Adrenal gland (tissue), 12 donors: ENCODE data around the gene LSM7. TPM values are rescaled to one million over a fixed set of nuclear protein-coding genes. Genes with fewer than 3 reads are reported as not detected.

ENCODE experiments used
- DNase-seq, 7 donors: peaks; one replicate each; pipeline ENCODE4 v3.0.0-alpha.2; 2019 to 2020
- H3K27ac ChIP-seq, 5 donors: fragments of 200-600 bp; sonication (generic) in 4 of 5; 1 replicate in 3 of 5; 2 replicates in 2 of 5; pipeline versions ENCODE4 v1.5.1 to v1.8.0; 2016 to 2020; ENCODE audit warnings: mild to moderate bottlenecking in 1 of 5
- H3K27me3 ChIP-seq: fragments of 200-600 bp; 2 replicates; pipeline ENCODE4 v1.8.0; 2021
- H3K36me3 ChIP-seq, 2 donors: fragments of 200-600 bp; replicated peaks in 1 of 2; 1 replicate in 1 of 2; 2 replicates in 1 of 2; pipeline versions ENCODE4 v1.5.1 to v1.8.0; 2018 to 2022
- H3K4me1 ChIP-seq, 2 donors: fragments of 200-600 bp; replicated peaks in 1 of 2; 1 replicate in 1 of 2; 2 replicates in 1 of 2; pipeline versions ENCODE4 v1.5.1 to v1.8.0; 2018 to 2021
- H3K4me3 ChIP-seq, 4 donors: fragments of 200-600 bp; sonication (generic) in 3 of 4; one replicate each; pipeline ENCODE4 v1.5.1; 2016 to 2018
- H3K9me3 ChIP-seq, 3 donors: fragments of 200-600 bp; sonication (generic) in 1 of 3; replicated peaks in 1 of 3; 1 replicate in 2 of 3; 2 replicates in 1 of 3; pipeline versions ENCODE4 v1.5.1 to v1.8.0; 2016 to 2021
- CTCF ChIP-seq, 6 experiments: fragments of 450-650 bp in 4 of 6; fragments of 200-600 bp in 2 of 6; sonication (generic) in 1 of 6; IDR thresholded peaks; 1 replicate in 5 of 6; 2 replicates in 1 of 6; pipeline versions ENCODE4 v1.5.1 to v1.8.0; 2016 to 2021; ENCODE audit warnings: antibody characterized with exemption in 6 of 6, mild to moderate bottlenecking in 2 of 6, moderate library complexity in 1 of 6
- POLR2A ChIP-seq, 2 donors: fragments of 450-650 bp; IDR thresholded peaks; one replicate each; pipeline ENCODE4 v1.6.1; 2017; ENCODE audit warnings: antibody characterized with exemption in 2 of 2, mild to moderate bottlenecking in 2 of 2, moderate library complexity in 1 of 2
- WGBS, 4 donors: extraction: QIAGEN DNeasy Blood & Tissue Kit in 2 of 4; methylation state at CpG; one replicate each; pipeline versions ENCODE4 v1.1.5 to v1.1.7; 2013 to 2017; 5-methylcytosine and 5-hydroxymethylcytosine counted together
- intact Hi-C, 2 donors: fragments of 100-400 bp; cut with DNase I; formaldehyde crosslinking; loops; one replicate each; pipeline versions ENCODE4 v1.14.1 to v1.15.0; 2022 to 2023
- polyA plus RNA-seq, 3 donors: library from polyadenylated mRNA; stranded (reverse); fragments of 200-250 nt in 2 of 3; fragments of 350-450 nt in 1 of 3; fragmentation: Illumina TruSeq in 1 of 3; extraction: RNeasy Lipid Tissue Mini Kit (QIAGEN cat#74804) in 1 of 3; gene quantifications; one replicate each; pipeline ENCODE4 v1.2.3, GENCODE V29; 2013 to 2014
- total RNA-seq, 9 donors: library from RNA; depleted of rRNA in 4 of 9; stranded (reverse); fragments of >200 nt in 4 of 9; fragments of 120-200 nt in 1 of 9; fragmentation: NEBNext Ultra II Directional in 1 of 9; extraction: Animal tissue kit (Norgen Biotek cat#: 25700) in 1 of 9; gene quantifications; one replicate each; pipeline versions ENCODE4 v1.1.0 to v1.2.4, GENCODE V29; 2013 to 2023
- donor health status: healthy with polysubstance abuse.
- donor health status: Bipolar disorder and iron deficiency.
- donor health status: DM: yes; HTN: yes; CAD: no.
- donor health status: DM: no; HTN: no; CAD: no.
- donor health status: DM: no; HTN: no; CAD: no.
- donor health status: DM: yes; HTN: yes; CAD: no.

LSM7 gene
- total and polyA plus RNA-seq, 12 donors: 24.1 to 355 (median 78.1) TPM

DNA sequence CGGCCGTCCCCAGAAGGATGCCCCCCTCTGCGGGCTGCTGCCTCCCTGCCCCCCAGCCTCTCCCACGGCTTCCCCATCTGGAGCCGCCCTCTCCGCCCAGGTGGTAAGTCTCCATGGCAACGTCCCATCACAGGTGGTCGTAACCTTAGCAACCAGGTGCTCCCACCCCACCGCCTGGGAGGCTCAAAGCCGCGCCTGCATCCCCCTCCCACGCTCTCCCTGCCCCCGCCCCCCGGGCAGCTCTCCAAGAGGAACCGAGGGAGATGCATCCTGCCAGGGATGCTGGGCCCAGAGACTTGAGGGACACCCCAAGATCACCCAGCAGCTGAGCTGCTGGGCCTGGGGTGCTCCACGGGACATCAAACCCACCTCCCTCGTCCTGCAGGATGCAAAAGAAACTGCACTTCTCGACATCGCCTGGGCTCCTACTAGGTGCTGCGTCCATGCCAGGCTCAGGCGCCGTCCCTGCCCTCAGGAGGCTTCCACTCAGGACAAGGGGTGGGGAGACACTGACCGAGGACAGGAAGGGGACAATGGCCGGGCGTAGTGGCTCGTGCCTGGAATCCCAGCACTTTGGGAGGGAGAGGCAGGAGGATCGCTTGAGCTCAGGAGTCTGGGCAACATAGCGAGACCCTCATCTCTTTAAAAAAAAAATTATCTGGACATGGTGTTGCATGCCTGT lies 15.4 kb downstream of the LSM7 start:
- DNase-seq: no peak
- intact Hi-C loops: loop anchor here in 1 of 2 donors (10.0 kb wide), 1 partner anchor 78 kb away; the partner anchor contains the start of genes PLEKHJ1 and SF3A2
- no peaks in the 10 kb centered on the region for H3K4me1 ChIP-seq
- no peak for TF ChIP-seq CTCF (IDR thresholded peaks at IDR 0.05)
- no peak for TF ChIP-seq POLR2A (IDR thresholded peaks at IDR 0.05)
- H3K27ac ChIP-seq: no peak overlapping the region
- no peak overlapping the region for H3K4me3 ChIP-seq
- WGBS, 4 donors: 34 to 80% (median 50%) methylated on average over 7 to 28 of the region's 28 CpGs
- no peaks in the 10 kb centered on the region for H3K36me3 ChIP-seq
- no peaks in the 10 kb centered on the region for H3K9me3 ChIP-seq
- H3K27me3 ChIP-seq: no peaks in the 10 kb centered on the region

GRCh38 chr19:2311093-2311492 lies 17.3 kb downstream of the LSM7 start:
- intact Hi-C loops: loop anchor here in 1 of 2 donors (10.0 kb wide), 1 partner anchor 76 kb away; the partner anchor contains the start of genes PLEKHJ1 and SF3A2
- no peak for DNase-seq
- 87 to 95% (median 92%) methylated on average over 4 of the region's 4 CpGs for WGBS, 4 donors
- Histone ChIP-seq H3K4me1 (no peaks in the 10 kb centered on the region), H3K27me3 (peaks cover 13% of the 10 kb centered on the region), H3K36me3 (no peaks in the 10 kb centered on the region), H3K9me3 (no peaks in the 10 kb centered on the region), H3K27ac (no peak overlapping the region), H3K4me3 (no peak overlapping the region)
- TF ChIP-seq POLR2A (IDR thresholded peaks at IDR 0.05) (no peak), CTCF (IDR thresholded peaks at IDR 0.05) (no peak)

- Histone ChIP-seq H3K9me3 (no peaks in the 10 kb centered on the region), H3K27me3 (peaks cover 18% of the 10 kb centered on the region), H3K4me3 (no peak overlapping the region), H3K4me1 (no peaks in the 10 kb centered on the region), H3K27ac (no peak overlapping the region), H3K36me3 (no peaks in the 10 kb centered on the region)
- peak; percentile 61 to 87 (median 77) for DNase-seq
- WGBS, 4 donors: 46 to 76% (median 49%) methylated on average over 10 to 17 of the region's 17 CpGs
- intact Hi-C loops: loop anchor here in 1 of 2 donors (10.0 kb wide), 1 partner anchor 75 kb away; the partner anchor contains the start of genes PLEKHJ1 and SF3A2
- TF ChIP-seq CTCF (IDR thresholded peaks at IDR 0.05): no peak
- TF ChIP-seq POLR2A (IDR thresholded peaks at IDR 0.05): no peak
Measured at GRCh38 chr19:2309734-2310362, 18.5 kb downstream of the LSM7 start.

GRCh38 chr19:2308114-2308556 lies 20.3 kb downstream of the LSM7 start, which contains the start of gene LINGO3:
Gene LINGO3 (minus strand): TSS chr19:2308154. CDS start chr19:2291776, 16,378 bp downstream.
- intact Hi-C loops: no loop called here
- no peaks in the 10 kb centered on the region for H3K9me3 ChIP-seq
- WGBS, 4 donors: 6 to 80% (median 12%) methylated on average over 1 to 63 of the region's 63 CpGs
- TF ChIP-seq CTCF (IDR thresholded peaks at IDR 0.05): no peak
- no peak for TF ChIP-seq POLR2A (IDR thresholded peaks at IDR 0.05)
- H3K27me3 ChIP-seq: peaks cover 18% of the 10 kb centered on the region
- no peaks in the 10 kb centered on the region for H3K4me1 ChIP-seq
- DNase-seq: no peak
- H3K4me3 ChIP-seq: no peak within 1 kb of the TSS
- H3K36me3 ChIP-seq: no peaks in the 10 kb centered on the region
- H3K27ac ChIP-seq: no peak within 1 kb of the TSS
